ENCODE results near the gene GPHB5.
"Not testable (repeated sequence)": the region's sequence is repeated elsewhere in the genome, so short reads cannot be mapped to it uniquely, and the experiment has no call there.

Gene GPHB5

GRCh38 chr14:63282997-63283883 lies 35.5 kb downstream of the GPHB5 start:
- no peak for TF ChIP-seq CTCF (IDR thresholded peaks at IDR 0.05; ENCODE audit: low read depth, low read length)
- no peak for DNase-seq (ENCODE audit: extremely low read depth, low read depth)

GRCh38 chr14:63279933-63280332 lies 38.8 kb downstream of the GPHB5 start:
- DNase-seq (ENCODE audit: extremely low read depth, low read depth): not testable (repeated sequence)

GRCh38 chr14:63277591-63278183 lies 41.0 kb downstream of the GPHB5 start:
- no peak for TF ChIP-seq CTCF (IDR thresholded peaks at IDR 0.05; ENCODE audit: low read depth, low read length)
- DNase-seq (ENCODE audit: extremely low read depth, low read depth): no peak

- peak; percentile 73 for TF ChIP-seq CTCF (IDR thresholded peaks at IDR 0.05; ENCODE audit: low read depth, low read length)
- DNase-seq (ENCODE audit: extremely low read depth, low read depth): peak; percentile 0
Measured at GRCh38 chr14:63276492-63277342, 42.0 kb downstream of the GPHB5 start.

- TF ChIP-seq CTCF (IDR thresholded peaks at IDR 0.05; ENCODE audit: low read depth, low read length): no peak
- no peak for DNase-seq (ENCODE audit: extremely low read depth, low read depth)
Measured at GRCh38 chr14:63276016-63276415, 42.7 kb downstream of the GPHB5 start.

- DNase-seq (ENCODE audit: extremely low read depth, low read depth): no peak
- TF ChIP-seq CTCF (IDR thresholded peaks at IDR 0.05; ENCODE audit: low read depth, low read length): no peak
Measured at GRCh38 chr14:63275611-63276010, 43.1 kb downstream of the GPHB5 start.

- TF ChIP-seq CTCF (IDR thresholded peaks at IDR 0.05; ENCODE audit: low read depth, low read length): no peak
- DNase-seq (ENCODE audit: extremely low read depth, low read depth): no peak
Measured at GRCh38 chr14:63273717-63274655, 44.7 kb downstream of the GPHB5 start.

Data from AG09319 (cell line).